Nephron (organoid): ENCODE measurements around the gene CLDN1.
A peak's percentile ranks its signal among the peaks of the same experiment; 100 is the strongest.

Source experiments
- H3K27ac Mint-ChIP-seq, 3 experiments: 2 replicates each; pipeline ENCODE4 v1.8.0; 2020; ENCODE audit warnings: mixed read lengths in 3 of 3, mild to moderate bottlenecking in 2 of 3, moderate library complexity in 1 of 3
- H3K27me3 Mint-ChIP-seq: 2 replicates; pipeline ENCODE4 v1.8.0; 2021; ENCODE audit warnings: low read depth, mild to moderate bottlenecking, moderate library complexity, mixed read lengths
- H3K36me3 Mint-ChIP-seq: 2 replicates; pipeline ENCODE4 v1.8.0; 2020; ENCODE audit warnings: low read depth, mixed read lengths
- H3K4me1 Mint-ChIP-seq: 2 replicates; pipeline ENCODE4 v1.8.0; 2020; ENCODE audit warnings: mixed read lengths
- H3K4me3 Mint-ChIP-seq, 3 experiments: 2 replicates each; pipeline ENCODE4 v1.8.0; 2020; ENCODE audit warnings: mild to moderate bottlenecking in 3 of 3, mixed read lengths in 3 of 3, moderate library complexity in 2 of 3
- H3K9me3 Mint-ChIP-seq: 2 replicates; pipeline ENCODE4 v1.8.0; 2020; ENCODE audit warnings: mixed read lengths
- TF ChIP-seq, protein P1 (sequence below), 3 experiments: fragments of 200-600 bp; sonication (generic); IDR thresholded peaks; one replicate each; pipeline ENCODE4 v1.5.0; 2021; ENCODE audit warnings: antibody characterized with exemption in 3 of 3; ENCODE audit not compliant: unreplicated experiment in 3 of 3

CLDN1 gene

GRCh38 chr3:190265126-190265525, 57.1 kb downstream of the CLDN1 start:
- peaks cover 6% of the 10 kb centered on the region for H3K9me3 Mint-ChIP-seq
- no peak overlapping the region for H3K27ac Mint-ChIP-seq
- peaks cover 37% of the 10 kb centered on the region for H3K4me1 Mint-ChIP-seq
- no peaks in the 10 kb centered on the region for H3K36me3 Mint-ChIP-seq
- TF ChIP-seq, protein P1, sequence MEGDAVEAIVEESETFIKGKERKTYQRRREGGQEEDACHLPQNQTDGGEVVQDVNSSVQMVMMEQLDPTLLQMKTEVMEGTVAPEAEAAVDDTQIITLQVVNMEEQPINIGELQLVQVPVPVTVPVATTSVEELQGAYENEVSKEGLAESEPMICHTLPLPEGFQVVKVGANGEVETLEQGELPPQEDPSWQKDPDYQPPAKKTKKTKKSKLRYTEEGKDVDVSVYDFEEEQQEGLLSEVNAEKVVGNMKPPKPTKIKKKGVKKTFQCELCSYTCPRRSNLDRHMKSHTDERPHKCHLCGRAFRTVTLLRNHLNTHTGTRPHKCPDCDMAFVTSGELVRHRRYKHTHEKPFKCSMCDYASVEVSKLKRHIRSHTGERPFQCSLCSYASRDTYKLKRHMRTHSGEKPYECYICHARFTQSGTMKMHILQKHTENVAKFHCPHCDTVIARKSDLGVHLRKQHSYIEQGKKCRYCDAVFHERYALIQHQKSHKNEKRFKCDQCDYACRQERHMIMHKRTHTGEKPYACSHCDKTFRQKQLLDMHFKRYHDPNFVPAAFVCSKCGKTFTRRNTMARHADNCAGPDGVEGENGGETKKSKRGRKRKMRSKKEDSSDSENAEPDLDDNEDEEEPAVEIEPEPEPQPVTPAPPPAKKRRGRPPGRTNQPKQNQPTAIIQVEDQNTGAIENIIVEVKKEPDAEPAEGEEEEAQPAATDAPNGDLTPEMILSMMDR (IDR thresholded peaks at IDR 0.05; ENCODE audit: unreplicated experiment in 3 of 3): no peak
- peaks cover 5% of the 10 kb centered on the region for H3K27me3 Mint-ChIP-seq
- no peak overlapping the region for H3K4me3 Mint-ChIP-seq

DNA sequence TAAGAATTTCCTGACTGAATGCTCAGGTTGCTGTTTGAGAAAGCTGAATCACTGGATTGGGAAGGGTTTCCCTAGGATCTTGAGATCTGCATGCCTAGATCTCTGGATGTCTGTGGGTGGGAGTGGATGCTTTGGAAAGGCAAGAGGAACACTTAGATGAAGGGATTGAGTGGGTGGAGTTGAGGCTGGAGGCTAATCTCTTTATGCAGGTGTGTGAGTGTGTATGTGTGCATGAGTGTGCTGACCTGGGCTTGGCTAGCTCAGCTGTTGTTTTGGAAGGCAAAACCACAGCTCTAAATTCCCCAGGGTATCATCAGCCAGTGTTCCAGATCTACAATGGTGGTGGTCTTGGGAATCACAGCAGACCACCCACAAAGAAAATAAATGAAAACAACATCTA, 60.5 kb downstream of the CLDN1 start:
- H3K4me1 Mint-ChIP-seq: peaks cover 39% of the 10 kb centered on the region
- H3K9me3 Mint-ChIP-seq: no peaks in the 10 kb centered on the region
- H3K36me3 Mint-ChIP-seq: no peaks in the 10 kb centered on the region
- peak overlapping the region; percentile 62 to 82 (median 64) for H3K27ac Mint-ChIP-seq
- TF ChIP-seq, protein P1 (IDR thresholded peaks at IDR 0.05; ENCODE audit: unreplicated experiment in 3 of 3): no peak
- no peak overlapping the region for H3K4me3 Mint-ChIP-seq
- H3K27me3 Mint-ChIP-seq: peaks cover 5% of the 10 kb centered on the region

GRCh38 chr3:190261015-190261414, 61.2 kb downstream of the CLDN1 start:
- Mint-ChIP-seq H3K4me3 (no peak overlapping the region), H3K4me1 (peaks cover 35% of the 10 kb centered on the region), H3K27ac (peak overlapping the region; percentile 62 to 82 (median 64)), H3K27me3 (peaks cover 5% of the 10 kb centered on the region), H3K9me3 (no peaks in the 10 kb centered on the region), H3K36me3 (no peaks in the 10 kb centered on the region)
- TF ChIP-seq, protein P1 (IDR thresholded peaks at IDR 0.05; ENCODE audit: unreplicated experiment in 3 of 3): no peak

DNA sequence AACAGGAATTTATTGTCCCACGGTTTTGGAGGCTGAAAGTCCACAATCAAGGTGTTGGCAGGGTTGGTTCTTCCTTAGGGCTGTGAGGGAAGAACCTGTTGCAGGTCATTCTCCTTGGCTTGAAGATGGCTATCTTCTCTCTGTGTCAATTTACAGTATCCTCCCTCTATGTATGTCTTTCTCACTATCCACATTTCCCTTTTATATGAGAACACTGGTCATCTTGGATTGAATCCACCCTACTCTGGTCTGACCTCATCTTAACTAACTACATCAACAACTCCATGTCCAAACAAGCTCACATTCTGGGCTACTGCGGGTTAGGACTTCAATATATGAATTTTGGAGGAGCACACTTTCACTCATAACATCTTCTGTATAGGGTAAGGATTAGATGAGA, 61.9 kb downstream of the CLDN1 start:
- no peaks in the 10 kb centered on the region for H3K9me3 Mint-ChIP-seq
- H3K36me3 Mint-ChIP-seq: no peaks in the 10 kb centered on the region

GRCh38 chr3:190258634-190259033, 63.6 kb downstream of the CLDN1 start:
- Mint-ChIP-seq H3K27me3 (peaks cover 5% of the 10 kb centered on the region), H3K4me3 (no peak overlapping the region), H3K4me1 (peaks cover 30% of the 10 kb centered on the region), H3K36me3 (no peaks in the 10 kb centered on the region), H3K9me3 (no peaks in the 10 kb centered on the region), H3K27ac (peak overlapping the region; percentile 93 to 97 (median 95))
- TF ChIP-seq, protein P1 (IDR thresholded peaks at IDR 0.05; ENCODE audit: unreplicated experiment in 3 of 3): no peak

More for the DNA sequence above, 61.9 kb downstream of the CLDN1 start:
- TF ChIP-seq, protein P1 (IDR thresholded peaks at IDR 0.05; ENCODE audit: unreplicated experiment in 3 of 3): no peak
- Mint-ChIP-seq H3K27ac (peak overlapping the region; percentile 62 to 82 (median 64)), H3K4me1 (peaks cover 30% of the 10 kb centered on the region), H3K4me3 (no peak overlapping the region), H3K27me3 (peaks cover 5% of the 10 kb centered on the region)
